ENCODE results near the gene CATSPERZ.

Gene CATSPERZ

GRCh38 chr11:64331569-64332371, 31.6 kb downstream of the CATSPERZ start:
- ATAC-seq (peak; percentile 92), DNase-seq (peak; percentile 79 to 90)
- Mint-ChIP-seq H3K9me3 (no peaks in the 10 kb centered on the region), H3K4me1 (peaks cover 27% of the 10 kb centered on the region), H3K27ac (peak overlapping the region in 1 of 2 donors; percentile 32), H3K27me3 (no peaks in the 10 kb centered on the region), H3K4me3 (peak overlapping the region; percentile 10)

- no peak overlapping the region for H3K4me3 Mint-ChIP-seq
- no peak for ATAC-seq
- DNase-seq, result no peak
- H3K4me1 Mint-ChIP-seq, result peaks cover 34% of the 10 kb centered on the region
- no peaks in the 10 kb centered on the region for H3K9me3 Mint-ChIP-seq
- H3K27me3 Mint-ChIP-seq, result no peaks in the 10 kb centered on the region
- no peak overlapping the region for H3K27ac Mint-ChIP-seq
Measured at GRCh38 chr11:64333556-64333955, 33.4 kb downstream of the CATSPERZ start.

DNA sequence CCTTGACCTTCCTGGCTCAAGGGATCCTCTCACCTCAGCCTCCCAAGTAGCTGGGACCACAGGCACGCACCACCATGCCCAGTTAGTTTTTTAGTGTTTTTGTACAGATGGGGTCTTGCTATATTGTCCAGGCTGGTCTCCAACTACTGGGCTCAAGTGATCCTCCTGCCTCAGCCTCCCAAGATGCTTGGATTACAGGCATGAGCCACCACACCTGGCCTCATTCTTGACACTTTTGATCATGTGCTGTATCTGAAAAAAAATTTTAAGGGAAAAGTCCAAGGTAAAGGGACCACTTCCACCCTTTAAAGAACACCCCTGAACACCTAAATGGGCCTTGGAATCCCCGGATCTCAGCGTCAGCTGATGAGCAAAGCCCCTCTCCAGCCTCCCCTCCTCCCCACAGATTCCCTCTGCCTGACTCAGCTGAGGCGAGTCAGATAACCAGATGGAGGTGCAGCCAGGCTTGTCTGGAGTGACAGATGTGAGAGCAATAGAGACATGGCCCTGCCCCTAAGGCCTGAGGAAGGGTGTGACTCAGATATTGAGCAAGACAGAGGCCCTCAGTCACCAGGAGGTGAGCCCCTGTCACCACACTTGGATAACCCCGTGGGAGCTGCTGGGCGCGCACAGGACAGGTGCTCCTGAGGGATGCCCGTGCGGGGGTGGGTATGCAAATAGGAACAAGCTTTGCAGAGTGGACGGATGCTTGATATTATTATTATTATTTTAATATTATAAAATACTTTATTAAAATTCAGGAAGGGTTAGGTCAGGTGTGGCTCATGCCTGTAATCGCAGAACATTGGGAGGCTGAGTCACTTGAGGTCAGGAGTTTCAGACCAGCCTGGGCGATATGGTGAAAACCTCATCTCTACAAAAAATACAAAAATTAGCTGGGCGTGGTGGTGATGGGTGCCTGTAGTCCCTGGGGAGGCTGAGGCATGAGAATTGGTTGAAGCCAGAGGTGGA, 34.9 kb downstream of the CATSPERZ start:
- H3K4me3 Mint-ChIP-seq, result peak overlapping the region in 1 of 2 donors; percentile 26
- H3K4me1 Mint-ChIP-seq, result peaks cover 49% of the 10 kb centered on the region
- ATAC-seq (peak; percentile 64), DNase-seq (peak; percentile 33 to 70)
- no peaks in the 10 kb centered on the region for H3K9me3 Mint-ChIP-seq
- no peaks in the 10 kb centered on the region for H3K27me3 Mint-ChIP-seq
- H3K27ac Mint-ChIP-seq, result peak overlapping the region in 1 of 2 donors; percentile 31

- Mint-ChIP-seq H3K27ac (no peak overlapping the region), H3K4me3 (no peak overlapping the region), H3K4me1 (peaks cover 56% of the 10 kb centered on the region), H3K27me3 (no peaks in the 10 kb centered on the region), H3K9me3 (no peaks in the 10 kb centered on the region)
- ATAC-seq (no peak), DNase-seq (no peak)
Measured at GRCh38 chr11:64337538-64338249, 37.5 kb downstream of the CATSPERZ start.

- Mint-ChIP-seq H3K27me3 (no peaks in the 10 kb centered on the region), H3K9me3 (no peaks in the 10 kb centered on the region), H3K4me1 (peaks cover 59% of the 10 kb centered on the region), H3K4me3 (peak overlapping the region; percentile 89 to 96), H3K27ac (peak overlapping the region in 1 of 2 donors; percentile 27)
- ATAC-seq, result no peak
- DNase-seq, result no peak
Measured at GRCh38 chr11:64338716-64339115, 38.6 kb downstream of the CATSPERZ start.

DNA sequence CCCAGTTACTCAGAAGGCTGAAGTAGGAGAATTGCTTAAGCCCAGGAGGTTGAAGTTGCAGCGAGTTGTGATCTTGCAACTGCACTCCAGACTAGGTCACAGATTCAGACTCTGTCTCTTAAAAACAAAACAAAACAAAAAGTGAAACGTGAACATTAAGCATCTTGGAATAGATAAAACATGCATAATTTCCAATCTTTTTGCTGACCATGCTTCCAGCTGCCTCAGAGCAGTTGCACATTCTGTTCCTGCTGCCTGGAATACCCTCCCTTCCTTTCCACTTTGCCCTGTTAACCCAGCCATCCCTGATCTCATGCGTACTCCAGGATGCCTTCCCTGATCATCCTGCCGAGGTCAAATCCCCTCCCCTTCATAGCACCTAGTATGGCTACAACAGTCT, 39.1 kb downstream of the CATSPERZ start:
- Mint-ChIP-seq H3K4me1 (peaks cover 62% of the 10 kb centered on the region), H3K4me3 (peak overlapping the region; percentile 89 to 96), H3K27me3 (no peaks in the 10 kb centered on the region), H3K9me3 (no peaks in the 10 kb centered on the region), H3K27ac (peak overlapping the region; percentile 95 to 96)
- DNase-seq (no peak), ATAC-seq (no peak)

- Mint-ChIP-seq H3K9me3 (no peaks in the 10 kb centered on the region), H3K27ac (peak within 1 kb of the TSS; percentile 95 to 96), H3K4me1 (peaks cover 63% of the 10 kb centered on the region), H3K27me3 (no peaks in the 10 kb centered on the region), H3K4me3 (peak within 1 kb of the TSS; percentile 89 to 96)
- peak; percentile 79 to 90 for DNase-seq
- ATAC-seq, result peak; percentile 95
Measured at GRCh38 chr11:64339754-64340408, 39.7 kb downstream of the CATSPERZ start, which contains the start of gene CCDC88B. CCDC88B (plus strand) TSS chr11:64340204; CDS start chr11:64340267, 63 bp downstream.

- Mint-ChIP-seq H3K4me3 (peak overlapping the region; percentile 89 to 96), H3K27ac (peak overlapping the region; percentile 93 to 96), H3K9me3 (no peaks in the 10 kb centered on the region), H3K4me1 (peaks cover 63% of the 10 kb centered on the region), H3K27me3 (no peaks in the 10 kb centered on the region)
- DNase-seq (peak; percentile 80 to 81), ATAC-seq (peak; percentile 59)
Measured at GRCh38 chr11:64340671-64341335, 40.6 kb downstream of the CATSPERZ start.

GRCh38 chr11:64341429-64341828, 41.3 kb downstream of the CATSPERZ start:
- no peaks in the 10 kb centered on the region for H3K27me3 Mint-ChIP-seq
- H3K4me3 Mint-ChIP-seq, result peak overlapping the region; percentile 89 to 96
- H3K9me3 Mint-ChIP-seq, result no peaks in the 10 kb centered on the region
- DNase-seq (no peak), ATAC-seq (no peak)
- peak overlapping the region in 1 of 2 donors; percentile 20 for H3K27ac Mint-ChIP-seq
- H3K4me1 Mint-ChIP-seq, result peaks cover 64% of the 10 kb centered on the region

GRCh38 chr11:64341851-64342791, 42.0 kb downstream of the CATSPERZ start:
- H3K27me3 Mint-ChIP-seq, result no peaks in the 10 kb centered on the region
- DNase-seq, result peak; percentile 89 to 92
- ATAC-seq, result peak; percentile 73
- H3K9me3 Mint-ChIP-seq, result no peaks in the 10 kb centered on the region
- H3K4me1 Mint-ChIP-seq, result peaks cover 64% of the 10 kb centered on the region
- H3K27ac Mint-ChIP-seq, result no peak overlapping the region
- H3K4me3 Mint-ChIP-seq, result peak overlapping the region; percentile 89 to 96

DNA sequence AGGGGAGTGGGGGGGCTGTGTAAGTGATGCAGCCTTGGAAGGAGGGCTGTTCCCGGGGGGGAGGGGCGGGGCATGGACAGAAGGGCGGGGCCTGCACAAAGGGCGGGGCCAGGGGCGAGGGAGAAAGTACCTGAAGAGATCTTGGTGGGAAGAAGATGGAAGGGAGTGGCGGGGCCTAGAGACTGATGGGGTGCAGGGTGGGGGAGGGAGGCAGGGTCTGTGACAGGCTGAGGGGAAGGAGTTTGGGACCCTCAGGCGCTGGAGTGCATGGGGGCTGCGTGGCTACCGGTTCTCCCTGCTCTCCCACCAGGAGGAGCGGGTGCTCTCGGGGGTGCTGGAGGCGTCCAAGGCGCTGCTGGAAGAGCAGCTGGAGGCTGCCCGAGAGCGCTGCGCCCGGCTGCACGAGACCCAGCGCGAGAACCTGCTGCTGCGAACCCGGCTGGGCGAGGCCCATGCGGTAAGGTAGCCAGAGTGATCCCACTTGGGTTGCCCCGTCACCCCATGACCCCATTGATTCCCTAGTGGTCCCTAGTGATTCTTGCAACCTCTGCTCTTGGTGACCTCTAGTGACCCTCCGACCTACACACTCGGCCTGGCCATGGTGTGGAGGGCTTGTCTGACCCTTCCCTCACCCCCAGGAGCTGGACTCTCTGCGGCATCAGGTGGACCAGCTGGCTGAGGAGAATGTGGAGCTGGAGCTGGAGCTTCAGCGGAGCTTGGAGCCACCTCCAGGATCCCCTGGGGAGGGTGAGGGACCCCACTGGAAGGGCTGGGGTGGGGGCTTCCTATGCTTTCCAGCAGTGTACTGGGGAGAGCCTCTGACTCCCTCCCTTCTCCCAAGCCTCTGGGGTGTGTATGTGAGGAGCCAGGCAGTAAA, 42.9 kb downstream of the CATSPERZ start:
- Mint-ChIP-seq H3K27me3 (no peaks in the 10 kb centered on the region), H3K9me3 (no peaks in the 10 kb centered on the region), H3K27ac (peak overlapping the region in 1 of 2 donors; percentile 59), H3K4me3 (peak overlapping the region; percentile 20 to 55), H3K4me1 (peaks cover 59% of the 10 kb centered on the region)
- no peak for DNase-seq
- no peak for ATAC-seq

DNA sequence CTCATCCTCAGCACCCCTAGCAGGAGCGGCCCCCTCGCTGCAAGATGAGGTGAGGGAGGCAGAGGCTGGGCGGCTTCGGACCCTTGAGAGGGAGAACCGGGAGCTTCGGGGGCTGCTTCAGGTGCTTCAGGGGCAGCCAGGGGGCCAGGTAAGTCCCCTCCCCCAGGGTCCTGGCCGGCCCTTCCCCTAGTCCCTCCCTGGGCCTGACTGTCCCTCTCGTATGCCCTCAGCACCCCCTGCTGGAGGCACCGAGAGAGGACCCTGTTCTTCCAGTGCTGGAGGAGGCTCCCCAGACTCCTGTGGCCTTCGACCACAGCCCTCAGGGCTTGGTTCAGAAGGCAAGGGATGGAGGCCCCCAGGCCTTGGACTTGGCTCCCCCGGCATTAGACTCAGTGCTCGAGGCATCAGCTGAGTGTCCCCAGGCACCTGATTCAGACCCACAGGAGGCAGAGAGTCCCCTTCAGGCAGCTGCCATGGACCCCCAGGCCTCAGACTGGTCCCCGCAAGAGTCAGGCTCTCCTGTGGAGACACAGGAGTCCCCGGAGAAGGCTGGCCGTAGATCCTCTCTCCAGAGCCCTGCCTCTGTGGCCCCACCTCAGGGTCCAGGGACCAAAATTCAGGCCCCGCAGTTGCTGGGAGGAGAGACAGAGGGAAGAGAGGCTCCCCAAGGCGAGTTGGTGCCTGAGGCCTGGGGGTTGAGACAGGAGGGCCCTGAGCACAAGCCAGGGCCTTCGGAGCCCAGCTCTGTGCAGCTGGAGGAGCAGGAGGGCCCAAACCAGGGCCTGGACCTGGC, 43.8 kb downstream of the CATSPERZ start:
- ATAC-seq (no peak), DNase-seq (no peak)
- H3K4me1 Mint-ChIP-seq, result peaks cover 52% of the 10 kb centered on the region
- H3K9me3 Mint-ChIP-seq, result no peaks in the 10 kb centered on the region
- no peak overlapping the region for H3K27ac Mint-ChIP-seq
- no peaks in the 10 kb centered on the region for H3K27me3 Mint-ChIP-seq
- H3K4me3 Mint-ChIP-seq, result no peak overlapping the region

All from stimulated activated naive CD8-positive, alpha-beta T cell treated with anti-CD3 and anti-CD28 coated beads, Interleukin-15, amount 100 ng/mL, for 72 hours (primary cell).